Hepatic stellate cell (primary cell): ENCODE results near the gene IFNAR2.
A peak's percentile ranks its signal among the peaks of the same experiment; 100 is the strongest.

Experiments used
- DNase-seq: peaks from one replicate; pipeline ENCODE4 v3.0.0; 2011; ENCODE audit warnings: low spot score

Gene IFNAR2

DNA sequence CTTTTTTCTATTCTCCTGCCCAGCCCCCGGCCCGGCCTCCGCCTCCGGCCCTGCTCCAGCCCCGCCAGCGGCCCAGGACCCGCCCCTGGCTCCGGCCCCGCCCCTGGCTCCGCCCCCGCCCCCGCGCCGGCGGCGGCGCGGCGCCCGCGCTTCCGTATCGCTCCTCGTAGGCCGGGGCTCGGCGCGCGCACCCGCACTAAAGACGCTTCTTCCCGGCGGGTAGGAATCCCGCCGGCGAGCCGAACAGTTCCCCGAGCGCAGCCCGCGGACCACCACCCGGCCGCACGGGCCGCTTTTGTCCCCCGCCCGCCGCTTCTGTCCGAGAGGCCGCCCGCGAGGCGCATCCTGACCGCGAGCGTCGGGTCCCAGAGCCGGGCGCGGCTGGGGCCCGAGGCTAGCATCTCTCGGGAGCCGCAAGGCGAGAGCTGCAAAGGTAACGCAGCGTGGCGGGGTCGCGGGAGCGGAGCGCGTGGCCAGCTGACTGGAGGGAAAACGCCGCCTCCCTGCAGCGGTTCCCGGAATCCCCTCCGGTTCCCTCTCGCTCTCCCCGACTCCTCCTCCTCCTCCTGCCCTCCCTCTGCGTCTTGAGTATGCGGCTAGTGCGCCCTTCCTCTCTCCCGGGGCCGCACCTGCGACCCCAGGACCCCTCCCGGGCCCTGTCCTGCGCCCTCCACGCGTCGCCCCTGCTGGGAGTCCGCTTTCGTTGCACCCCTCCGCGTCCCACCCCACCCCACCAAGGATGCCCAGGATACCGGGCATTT, at the start of gene IFNAR2:
Gene IFNAR2, plus strand, starts transcription at position 155 of the 761 bp plus-strand sequence. CDS start 11,985 bp downstream, outside the sequence.
- DNase-seq = peak; percentile 87

DNA sequence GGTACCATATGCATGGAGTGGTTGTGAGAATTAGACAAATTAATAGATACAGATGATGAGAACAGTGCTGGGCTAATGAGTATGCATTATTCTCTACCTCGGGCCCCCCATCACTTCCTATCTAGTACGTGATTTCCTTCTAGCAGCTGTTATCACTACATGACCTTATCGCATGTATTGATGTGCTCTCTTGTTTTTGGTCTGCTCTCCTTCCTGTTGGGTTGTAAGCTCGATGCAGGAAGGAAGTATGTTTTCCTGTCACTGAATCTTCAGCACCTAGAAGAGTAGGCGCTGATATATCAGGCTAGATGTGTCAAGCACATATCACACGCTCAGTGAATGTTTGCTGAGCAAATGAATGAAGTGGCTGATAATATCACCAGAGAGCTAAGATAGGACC, 43.9 kb upstream of the IFNAR2 start:
- DNase-seq = no peak

DNA sequence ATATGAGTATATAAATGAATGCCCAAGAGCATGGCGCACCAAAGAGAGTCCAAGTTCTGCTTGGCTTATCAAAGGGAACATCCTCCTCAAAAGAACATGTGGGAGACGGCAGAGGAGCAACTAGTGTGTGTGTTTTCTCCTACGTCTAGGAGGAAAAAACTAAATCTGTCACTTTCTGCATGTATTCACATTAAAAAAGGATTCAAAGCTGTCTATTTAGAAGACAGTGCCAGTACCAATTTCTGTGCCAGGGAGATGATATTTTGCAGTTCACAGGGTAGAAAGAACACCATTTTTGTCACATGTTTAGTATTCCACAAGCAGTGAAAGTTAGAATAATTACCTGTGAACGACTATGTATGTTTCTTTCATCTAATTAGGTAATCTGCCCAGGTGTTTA, 42.5 kb upstream of the IFNAR2 start:
- no peak for DNase-seq

DNA sequence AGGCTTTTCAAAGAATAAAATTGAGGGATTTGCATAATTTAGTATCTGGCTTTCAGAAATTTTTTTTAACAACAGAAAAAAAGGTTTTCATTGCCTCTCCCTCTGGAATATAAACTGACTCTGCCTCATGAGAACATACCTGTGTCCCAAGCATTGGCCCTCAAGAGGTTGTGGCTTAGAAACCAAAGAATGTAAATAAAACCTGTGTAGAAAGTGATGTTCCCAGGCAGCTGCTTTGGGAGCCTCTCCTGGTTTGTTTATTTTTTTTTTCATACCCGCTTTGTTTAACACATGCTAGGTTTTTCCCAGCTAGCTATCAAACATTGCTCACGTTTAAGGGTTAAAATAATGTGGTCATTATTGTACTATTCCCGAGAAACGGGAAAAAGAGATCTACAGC, 40.5 kb upstream of the IFNAR2 start:
- DNase-seq = no peak

DNA sequence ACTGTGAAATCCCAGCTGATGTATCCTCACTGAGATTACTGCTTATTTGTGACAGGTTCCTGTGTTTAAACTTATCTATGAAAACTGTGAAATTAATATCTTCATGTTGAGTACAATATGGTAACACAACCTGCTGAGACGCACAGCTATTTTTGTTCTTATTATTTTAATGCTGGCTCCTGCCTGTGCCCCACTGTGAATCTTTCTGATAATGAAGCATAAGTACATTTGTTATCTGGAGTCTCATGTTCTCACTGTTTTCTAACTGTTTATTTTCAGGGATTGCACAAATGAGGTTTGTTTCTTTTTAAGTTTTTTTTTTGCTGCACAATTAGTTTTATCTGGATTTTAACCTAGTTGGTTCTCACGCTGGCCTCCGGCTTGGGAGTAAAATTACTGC, 39.9 kb upstream of the IFNAR2 start:
- DNase-seq = no peak

DNA sequence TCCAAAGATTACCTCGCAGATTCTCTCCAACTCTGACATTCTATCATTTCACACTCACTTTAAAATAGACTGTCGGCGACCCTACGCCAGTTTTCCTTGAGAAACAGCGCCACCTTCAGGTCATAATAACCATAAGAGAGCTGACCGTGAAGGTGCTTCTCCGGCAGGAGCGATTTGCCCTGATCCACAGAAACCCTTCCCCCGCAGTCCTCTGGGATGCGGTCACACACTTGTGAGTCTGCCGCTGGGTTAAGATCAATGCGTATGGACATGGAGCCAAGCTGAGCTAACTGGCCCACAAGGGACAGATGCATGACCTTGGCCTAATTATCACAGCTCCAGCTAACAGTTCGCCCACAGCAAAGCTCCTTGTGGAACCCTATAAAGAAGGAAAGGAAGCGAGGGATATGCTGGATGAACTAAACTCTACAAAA, 32.8 kb upstream of the IFNAR2 start:
- peak; percentile 37 for DNase-seq

DNA sequence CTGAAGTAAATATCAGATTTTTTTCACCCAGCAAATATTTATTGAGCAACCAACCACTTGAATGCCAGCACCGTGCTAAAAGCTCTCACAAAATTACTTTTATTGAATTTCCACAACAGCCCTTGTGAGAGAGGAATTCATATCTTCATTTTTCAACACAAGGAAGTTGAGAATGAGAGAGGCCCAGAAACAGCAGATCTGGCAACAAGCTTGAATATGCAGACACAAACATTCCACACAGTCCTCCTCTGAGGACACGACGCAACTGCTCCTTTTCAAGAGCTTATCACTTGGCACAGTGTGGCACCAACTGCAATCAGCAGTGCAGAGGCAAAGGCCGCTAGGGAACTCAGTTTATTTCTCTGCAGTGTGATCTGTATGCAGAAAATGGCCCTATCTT, 32.2 kb upstream of the IFNAR2 start:
- no peak for DNase-seq

DNA sequence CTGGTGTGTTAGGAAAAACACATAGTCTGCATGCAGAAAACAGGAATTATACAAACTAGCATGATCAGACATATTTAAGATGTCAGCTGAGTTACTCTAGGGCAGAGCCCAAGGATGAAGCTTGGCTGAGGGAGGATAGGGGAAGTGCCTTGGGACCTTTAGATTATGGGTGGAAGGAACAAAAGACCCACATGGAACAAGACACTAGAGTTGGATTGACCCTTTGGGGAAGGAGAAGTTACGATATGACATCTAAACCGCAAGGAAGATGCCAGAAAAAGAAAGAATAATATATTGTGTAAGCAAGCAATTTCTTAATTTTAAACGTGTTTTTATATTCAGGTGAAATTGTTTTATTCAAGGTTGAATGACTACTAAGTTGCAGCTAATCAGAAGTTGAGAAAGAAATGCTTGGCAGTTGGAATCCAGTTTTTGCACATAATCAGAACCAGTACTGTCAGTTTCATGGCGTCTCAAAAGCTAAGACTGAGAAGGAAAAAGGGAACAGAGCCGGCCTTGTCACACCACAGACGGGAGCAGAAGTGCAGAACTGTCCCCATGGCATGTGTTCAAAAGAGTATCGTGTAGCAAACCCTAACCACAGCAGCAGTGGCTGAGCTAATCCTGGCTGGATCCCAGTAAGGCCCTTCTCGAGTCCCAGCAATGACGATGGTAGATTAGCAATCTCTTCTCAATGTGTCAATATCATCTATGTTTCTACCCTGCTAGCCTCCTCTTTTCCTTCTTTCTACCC, 31.2 kb upstream of the IFNAR2 start:
- DNase-seq = no peak

DNA sequence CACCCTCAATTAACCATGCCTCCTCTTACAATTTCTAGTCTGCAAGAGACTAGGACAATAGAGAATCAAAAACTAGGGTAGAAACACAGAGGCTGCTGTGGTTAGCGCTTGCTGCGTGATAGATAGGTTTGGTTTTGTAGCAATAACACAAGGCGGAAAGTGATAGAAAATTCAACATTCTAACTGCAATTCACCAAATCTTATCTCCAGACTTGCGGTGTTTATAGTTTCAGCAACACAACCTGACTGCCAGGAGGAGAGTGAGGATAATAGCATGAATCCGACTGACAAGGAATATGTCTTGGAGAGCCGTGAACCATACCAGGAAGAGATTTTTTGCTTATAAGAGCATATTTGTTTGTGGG, 30.7 kb upstream of the IFNAR2 start:
- no peak for DNase-seq

DNA sequence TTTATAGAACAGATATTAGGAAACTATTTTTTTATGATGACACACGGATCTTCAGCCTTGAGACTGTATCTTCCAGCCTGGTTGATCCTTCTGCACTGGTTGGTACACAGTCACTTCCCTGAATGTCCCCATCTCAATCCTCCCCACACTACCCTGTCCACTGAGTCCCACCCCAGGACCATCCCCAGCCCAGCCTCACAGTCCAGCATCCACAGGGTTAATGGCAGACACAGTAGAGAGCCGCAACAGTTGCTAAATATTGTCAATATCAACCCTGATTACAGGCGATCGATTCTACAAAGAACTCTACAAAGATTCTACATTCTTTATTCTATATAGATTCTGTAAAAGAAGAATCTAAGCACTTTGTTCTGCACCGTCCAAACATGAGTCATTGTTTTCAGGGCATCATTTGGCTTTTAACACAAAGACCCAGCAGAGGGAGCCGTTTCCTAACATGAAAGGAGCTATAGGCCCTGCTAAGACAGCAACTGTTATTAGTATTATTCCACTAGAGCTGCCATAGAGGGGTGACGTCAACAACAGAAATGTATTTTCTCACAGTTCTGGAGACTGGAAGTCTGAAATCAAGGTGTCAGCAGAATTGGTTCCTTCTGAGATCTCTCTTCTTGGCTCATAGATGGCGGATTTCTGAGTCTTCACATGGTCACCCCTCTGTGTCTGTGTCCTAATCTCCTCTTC, 30.1 kb upstream of the IFNAR2 start:
- DNase-seq = peak; percentile 75

DNA sequence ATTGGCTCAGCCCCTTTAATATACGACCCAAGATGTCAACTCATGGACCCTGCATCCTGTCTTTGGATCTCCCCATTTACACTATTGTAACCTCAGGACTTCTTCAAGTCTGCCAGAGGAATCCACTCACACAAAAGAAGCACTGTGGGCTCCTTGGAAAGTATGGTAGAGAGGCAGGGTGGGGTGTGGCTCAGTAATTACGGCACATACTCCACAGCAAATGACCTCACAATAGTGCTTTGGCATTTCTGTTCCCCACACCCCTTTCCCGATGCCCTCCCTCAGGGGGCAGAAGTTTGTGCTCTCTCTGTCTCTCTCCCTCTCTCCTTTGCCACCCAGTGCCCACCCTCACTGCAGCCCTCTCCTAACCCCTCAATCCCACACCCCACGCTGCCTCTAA, 27.8 kb upstream of the IFNAR2 start:
- no peak for DNase-seq

DNA sequence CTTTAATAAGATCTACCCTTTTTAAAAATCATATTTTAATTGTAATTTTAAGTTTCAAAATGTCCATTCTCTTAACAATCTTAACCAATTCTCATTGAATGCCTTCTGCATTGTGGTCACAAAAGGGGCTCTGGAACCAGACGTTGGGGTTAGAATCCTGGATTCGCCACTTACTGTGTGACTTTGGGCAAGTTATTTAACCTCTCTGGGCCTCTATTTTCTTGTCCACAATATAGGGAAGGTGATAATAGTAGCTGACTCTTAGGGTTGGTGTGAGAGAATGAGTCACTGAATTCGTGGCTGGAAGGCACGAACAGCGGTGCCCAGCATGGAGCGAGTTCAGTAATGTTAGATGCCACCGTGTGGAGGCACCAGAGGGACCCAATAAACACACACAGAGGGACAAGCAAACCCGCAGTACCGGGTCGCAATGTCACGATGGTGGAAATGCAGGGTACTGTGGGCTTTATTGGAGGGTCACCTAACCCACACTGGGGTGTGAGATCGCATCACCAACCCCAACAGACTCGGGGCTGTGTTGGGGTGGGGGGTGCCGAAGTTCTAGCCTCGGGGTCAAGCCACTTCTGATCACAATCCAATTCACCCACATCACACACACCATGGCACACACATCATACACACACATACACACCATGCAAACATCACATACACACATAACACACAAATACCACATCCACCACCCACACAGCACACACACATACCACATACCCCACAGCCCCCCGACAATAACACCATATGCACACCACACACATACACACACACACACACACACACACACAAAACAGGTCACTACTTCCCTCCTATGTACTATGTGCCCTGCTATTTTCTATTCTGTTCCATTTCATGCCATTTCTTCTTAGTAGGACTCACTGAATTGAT, 27.0 kb upstream of the IFNAR2 start:
- no peak for DNase-seq

DNA sequence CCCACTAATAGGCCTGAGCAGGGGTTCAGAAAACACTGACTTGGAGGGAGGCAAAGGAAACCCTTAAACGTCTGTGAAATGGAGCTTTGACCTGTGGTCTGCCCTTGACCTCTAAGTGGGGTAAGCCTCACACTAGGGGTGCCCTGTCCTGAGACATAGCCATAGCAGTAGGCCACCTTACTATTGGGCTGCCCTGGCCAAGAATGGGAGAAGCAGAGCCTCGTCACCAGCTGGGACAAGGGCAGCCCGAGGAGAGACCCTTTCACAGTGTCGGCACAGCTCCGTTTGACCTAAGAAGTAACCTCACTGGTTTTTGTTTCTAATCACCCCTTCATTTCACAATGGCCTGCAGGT, 26.4 kb upstream of the IFNAR2 start:
- DNase-seq = no peak

DNA sequence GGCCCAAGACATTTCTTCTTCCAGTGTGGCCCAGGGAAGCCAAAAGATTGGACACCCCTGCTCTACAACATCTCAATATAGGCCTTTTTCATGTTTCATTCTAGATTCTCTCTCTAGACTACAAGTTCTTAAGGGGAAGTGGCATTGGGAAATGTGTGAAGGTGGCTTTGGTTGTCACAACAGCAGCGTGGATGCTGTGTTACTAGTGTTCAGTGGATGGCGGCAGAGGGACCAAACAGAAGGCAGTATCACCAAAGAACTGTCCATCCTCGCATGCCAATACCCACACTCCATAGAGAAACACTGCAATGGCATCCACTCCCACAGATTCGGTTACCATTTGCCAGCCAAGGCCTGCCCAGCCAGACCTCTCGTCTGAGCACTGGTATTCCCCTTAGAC, 24.3 kb upstream of the IFNAR2 start:
- no peak for DNase-seq

DNA sequence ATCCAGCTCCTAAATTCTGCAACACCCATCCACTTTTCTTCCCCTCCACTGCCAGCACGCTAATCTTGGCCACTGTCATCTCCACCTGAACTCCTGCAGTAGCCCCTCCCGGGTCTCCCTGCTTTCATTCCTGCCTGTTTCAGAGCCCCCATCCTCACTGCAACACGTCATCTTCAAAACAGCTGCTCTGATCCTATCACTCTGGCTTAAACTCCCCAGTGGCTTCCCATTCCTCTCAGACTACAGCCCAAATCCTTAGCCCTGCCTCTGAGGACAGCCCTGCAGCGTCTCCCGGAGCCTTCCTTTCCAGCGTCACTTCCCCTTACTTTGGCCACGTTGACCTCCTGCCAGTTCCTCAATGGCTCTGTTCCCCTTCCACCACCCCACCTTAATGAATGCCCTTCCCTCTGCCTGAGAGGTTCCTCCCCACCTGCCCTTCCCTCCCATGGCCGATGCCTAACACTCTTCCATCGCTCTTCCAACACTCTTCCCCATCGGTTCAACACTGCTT, 22.9 kb upstream of the IFNAR2 start:
- DNase-seq = no peak

DNA sequence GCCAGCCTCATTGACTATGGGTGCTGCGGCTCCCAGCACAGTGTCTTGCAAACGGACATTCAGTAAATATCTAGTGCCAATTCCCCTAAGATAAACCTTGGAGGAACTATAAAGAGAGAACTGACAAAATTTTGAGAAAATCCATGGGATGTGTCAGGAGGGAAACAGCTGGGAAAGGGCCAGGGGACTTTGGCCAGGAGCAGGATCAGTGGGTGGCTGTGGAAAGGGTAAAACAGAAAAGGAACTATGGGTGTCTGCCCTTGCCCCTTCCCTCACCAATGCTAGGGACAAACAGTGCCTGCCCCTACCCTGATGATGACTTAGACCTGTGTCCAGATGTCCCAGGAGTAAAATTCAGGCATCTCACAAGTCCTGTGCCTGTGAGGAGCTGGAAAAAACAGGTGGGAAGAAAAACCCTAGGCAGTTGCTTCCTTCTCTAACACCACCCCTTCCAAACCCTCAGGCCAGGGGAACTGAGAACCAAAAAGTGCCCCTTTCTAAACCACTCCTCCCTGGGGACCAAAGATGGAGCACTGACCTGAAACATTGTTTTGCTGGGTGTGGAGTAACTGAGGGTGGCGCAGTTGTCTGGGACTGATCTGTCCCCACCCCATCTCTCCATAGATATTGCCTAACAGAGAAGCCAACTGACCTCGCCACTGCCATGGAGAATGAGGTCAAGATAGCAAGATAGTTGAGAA, 22.1 kb upstream of the IFNAR2 start:
- DNase-seq = no peak

DNA sequence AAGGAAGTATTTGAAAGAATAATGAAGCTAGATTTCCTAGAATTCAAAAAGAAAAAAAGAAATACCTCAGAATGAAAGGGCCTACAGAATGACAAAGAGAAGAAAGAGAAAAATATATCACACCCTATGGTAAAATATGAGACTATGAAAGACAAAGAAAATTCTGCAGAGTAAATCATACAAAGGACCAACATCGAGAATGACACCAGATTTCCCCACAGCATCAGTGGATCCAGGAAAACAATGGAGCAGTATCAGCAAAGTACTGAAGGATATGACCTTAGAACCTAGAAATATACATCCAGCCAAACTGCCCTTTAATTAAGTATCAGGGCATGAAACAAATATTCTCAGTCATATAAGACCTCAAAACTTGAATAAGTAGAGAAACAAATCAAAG, 21.2 kb upstream of the IFNAR2 start:
- no peak for DNase-seq

DNA sequence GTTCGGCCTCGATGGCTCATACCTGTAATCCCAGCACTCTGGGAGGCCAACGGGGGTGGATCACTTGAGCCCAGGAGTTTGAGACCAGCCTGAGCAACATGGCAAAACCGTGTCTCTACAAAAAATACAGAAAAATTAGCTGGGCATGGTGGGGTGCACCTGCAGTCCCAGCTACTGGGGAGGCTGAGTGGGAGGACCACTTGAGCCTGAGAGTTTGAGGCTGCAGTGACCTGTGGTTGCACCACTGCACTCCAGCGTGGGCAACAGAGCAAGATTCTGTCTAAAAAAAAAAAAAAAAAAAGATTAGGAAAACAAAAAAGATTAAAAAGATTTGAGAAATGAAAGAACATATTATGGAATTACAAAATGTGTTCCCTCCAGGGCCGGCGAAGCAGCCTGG, 18.4 kb upstream of the IFNAR2 start:
- no peak for DNase-seq

DNA sequence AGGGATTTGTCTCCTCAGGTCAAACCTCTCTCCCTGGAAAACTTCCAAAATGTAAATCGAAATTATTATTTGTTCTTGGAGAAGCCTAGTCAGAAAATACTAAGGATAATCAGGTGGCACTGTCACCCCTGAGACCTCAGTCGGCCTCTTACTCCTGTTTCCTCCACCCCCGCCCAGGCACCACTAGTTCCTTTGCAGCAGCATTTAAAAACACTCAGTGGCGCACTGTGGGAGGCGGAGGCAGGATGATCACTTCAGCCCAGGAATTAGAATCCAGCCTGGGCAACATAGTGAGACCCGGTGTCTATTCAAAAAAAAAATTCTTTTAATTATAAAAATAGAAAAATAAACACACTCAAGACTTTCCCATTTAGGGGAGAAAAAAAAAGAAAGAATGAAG, 18.0 kb upstream of the IFNAR2 start:
- DNase-seq = no peak

DNA sequence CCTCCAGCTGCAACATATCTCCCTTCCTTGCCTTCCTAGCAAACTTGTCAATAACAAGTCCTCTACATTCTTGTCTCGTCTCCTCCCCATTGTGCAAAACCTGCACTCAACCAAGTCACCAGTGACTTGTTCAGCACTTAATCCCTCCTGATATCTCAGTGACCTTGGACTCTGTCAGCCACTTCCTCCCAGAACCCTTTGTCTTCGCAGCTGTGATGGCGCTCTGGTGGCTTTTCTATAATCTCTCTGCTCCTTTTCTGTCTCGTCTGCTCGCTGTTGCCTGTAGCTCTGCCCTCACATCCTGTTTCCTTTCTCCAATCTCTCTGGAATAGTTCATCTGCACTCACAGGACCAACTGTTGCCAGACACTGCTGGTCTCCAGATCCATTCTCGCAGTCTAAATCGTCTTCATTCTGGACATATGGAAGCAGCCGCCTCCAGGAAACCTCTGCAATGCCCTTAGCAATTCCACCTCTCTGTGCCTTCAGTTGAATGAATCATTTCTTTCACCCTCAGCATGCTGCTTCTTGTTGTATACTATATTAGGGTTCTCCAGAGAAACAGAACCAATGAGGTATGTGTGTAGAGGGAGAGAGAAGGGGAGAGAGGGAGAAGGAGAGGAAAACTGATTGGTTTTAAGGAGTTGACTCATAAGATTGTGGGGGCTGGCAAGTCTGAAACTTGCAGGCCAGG, 17.4 kb upstream of the IFNAR2 start:
- no peak for DNase-seq

DNA sequence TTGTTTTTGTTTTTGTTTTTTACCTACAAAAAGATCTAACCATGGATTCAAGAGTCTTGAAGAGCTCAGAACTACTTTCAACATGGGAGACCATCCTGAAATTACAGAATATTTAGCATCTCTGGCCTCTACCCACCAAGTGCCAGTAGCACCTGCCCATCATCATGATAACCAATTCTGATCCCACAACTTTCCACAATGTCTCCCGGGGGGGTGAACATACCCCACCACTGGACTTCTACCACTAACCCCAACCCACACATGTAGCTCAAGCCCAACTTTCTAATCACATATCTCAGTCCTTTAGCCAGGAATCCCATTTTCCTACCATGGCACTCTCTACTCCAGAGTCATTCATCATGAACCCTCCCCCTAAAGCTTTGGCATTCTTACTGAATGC, 15.7 kb upstream of the IFNAR2 start:
- DNase-seq = no peak
